OCI-LY1 (cell line): ENCODE measurements around the gene UNC5B.

ENCODE experiments used
- H2AFZ ChIP-seq: fragments of 200-600 bp; sonication (generic), shearing (Covaris generic); 2 replicates; pipeline ENCODE4 v1.6.0; 2014; ENCODE audit warnings: antibody characterized with exemption, mild to moderate bottlenecking, low read length
- H3F3A ChIP-seq: fragments of 200-600 bp; sonication (generic), shearing (Covaris generic); 2 replicates; pipeline ENCODE4 v1.6.0; 2014; ENCODE audit warnings: mild to moderate bottlenecking, antibody characterized with exemption, low read length, moderate library complexity; ENCODE audit not compliant: insufficient read depth
- H3K27ac ChIP-seq: fragments of 200-600 bp; sonication (generic); 2 replicates; pipeline ENCODE4 v1.5.1; 2014; ENCODE audit warnings: low read length, mixed run types, mild to moderate bottlenecking, low read depth; ENCODE audit not compliant: poor library complexity, severe bottlenecking
- H3K27me3 ChIP-seq: fragments of 200-600 bp; sonication (generic); 2 replicates; pipeline ENCODE4 v1.6.0; 2014; ENCODE audit warnings: antibody characterized with exemption, mild to moderate bottlenecking, low read length, moderate library complexity; ENCODE audit not compliant: insufficient read depth
- H3K36me3 ChIP-seq: fragments of 200-600 bp; sonication (generic); 2 replicates; pipeline ENCODE4 v1.6.1; 2014; ENCODE audit warnings: mild to moderate bottlenecking, antibody characterized with exemption, low read length, moderate library complexity, mixed read lengths; ENCODE audit not compliant: insufficient read depth
- H3K4me1 ChIP-seq: fragments of 200-600 bp; sonication (generic); 2 replicates; pipeline ENCODE4 v1.5.1; 2014; ENCODE audit warnings: mild to moderate bottlenecking, low read length, moderate library complexity; ENCODE audit not compliant: insufficient read depth, severe bottlenecking
- H3K4me2 ChIP-seq: fragments of 200-600 bp; sonication (generic), shearing (Covaris generic); 2 replicates; pipeline ENCODE4 v1.6.1; 2014; ENCODE audit warnings: low read length
- H3K4me3 ChIP-seq: fragments of 200-600 bp; sonication (generic); 2 replicates; pipeline ENCODE4 v1.5.1; 2014; ENCODE audit warnings: low read length, low read depth, mild to moderate bottlenecking, mixed read lengths; ENCODE audit not compliant: poor library complexity, severe bottlenecking
- H3K79me2 ChIP-seq: fragments of 200-600 bp; shearing (Covaris generic); 2 replicates; pipeline ENCODE4 v1.6.1; 2016; ENCODE audit warnings: mixed run types, low read length, mixed read lengths; ENCODE audit not compliant: insufficient read depth
- H3K9ac ChIP-seq: fragments of 200-600 bp; sonication (generic), shearing (Covaris generic); 2 replicates; pipeline ENCODE4 v1.6.1; 2014; ENCODE audit warnings: mild to moderate bottlenecking, low read length, mixed read lengths
- H3K9me2 ChIP-seq: fragments of 200-600 bp; sonication (generic), shearing (Covaris generic); 2 replicates; pipeline ENCODE4 v1.6.1; 2014; ENCODE audit warnings: low read depth, mild to moderate bottlenecking, low read length, mixed read lengths
- H3K9me3 ChIP-seq: fragments of 200-600 bp; shearing (Covaris generic); 2 replicates; pipeline ENCODE4 v1.6.1; 2014; ENCODE audit warnings: low read length, mixed read lengths
- H4K20me1 ChIP-seq: fragments of 200-600 bp; sonication (generic), shearing (Covaris generic); 2 replicates; pipeline ENCODE4 v1.6.0; 2016; ENCODE audit warnings: mild to moderate bottlenecking, low read length; ENCODE audit not compliant: insufficient read depth
- EZH2 ChIP-seq: fragments of 200-600 bp; sonication (generic), shearing (Covaris generic); IDR thresholded peaks from 2 replicates; pipeline ENCODE4 v1.8.0; 2017; ENCODE audit warnings: borderline replicate concordance, mixed run types, mild to moderate bottlenecking, antibody characterized with exemption, low read length, moderate library complexity, mixed read lengths
- TF ChIP-seq, protein P1 (sequence below): fragments of 200-600 bp; sonication (generic), shearing (Covaris generic); IDR thresholded peaks from 2 replicates; pipeline ENCODE4 v1.5.1; 2017; ENCODE audit warnings: mild to moderate bottlenecking, antibody characterized with exemption, low read length, moderate library complexity, mixed read lengths

The UNC5B gene

GRCh38 chr10:71266147-71266917 lies 54.0 kb downstream of the UNC5B start:
- H3K4me3 ChIP-seq: no peak overlapping the region
- TF ChIP-seq, protein P1, sequence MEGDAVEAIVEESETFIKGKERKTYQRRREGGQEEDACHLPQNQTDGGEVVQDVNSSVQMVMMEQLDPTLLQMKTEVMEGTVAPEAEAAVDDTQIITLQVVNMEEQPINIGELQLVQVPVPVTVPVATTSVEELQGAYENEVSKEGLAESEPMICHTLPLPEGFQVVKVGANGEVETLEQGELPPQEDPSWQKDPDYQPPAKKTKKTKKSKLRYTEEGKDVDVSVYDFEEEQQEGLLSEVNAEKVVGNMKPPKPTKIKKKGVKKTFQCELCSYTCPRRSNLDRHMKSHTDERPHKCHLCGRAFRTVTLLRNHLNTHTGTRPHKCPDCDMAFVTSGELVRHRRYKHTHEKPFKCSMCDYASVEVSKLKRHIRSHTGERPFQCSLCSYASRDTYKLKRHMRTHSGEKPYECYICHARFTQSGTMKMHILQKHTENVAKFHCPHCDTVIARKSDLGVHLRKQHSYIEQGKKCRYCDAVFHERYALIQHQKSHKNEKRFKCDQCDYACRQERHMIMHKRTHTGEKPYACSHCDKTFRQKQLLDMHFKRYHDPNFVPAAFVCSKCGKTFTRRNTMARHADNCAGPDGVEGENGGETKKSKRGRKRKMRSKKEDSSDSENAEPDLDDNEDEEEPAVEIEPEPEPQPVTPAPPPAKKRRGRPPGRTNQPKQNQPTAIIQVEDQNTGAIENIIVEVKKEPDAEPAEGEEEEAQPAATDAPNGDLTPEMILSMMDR: no peak
- TF ChIP-seq EZH2: no peak
- no peaks in the 10 kb centered on the region for H3K4me1 ChIP-seq
- H3K9ac ChIP-seq: no peak overlapping the region
- no peak overlapping the region for H3K4me2 ChIP-seq
- no peaks in the 10 kb centered on the region for H3K79me2 ChIP-seq
- no peaks in the 10 kb centered on the region for H3F3A ChIP-seq
- no peaks in the 10 kb centered on the region for H3K9me2 ChIP-seq
- H2AFZ ChIP-seq: no peak overlapping the region
- 0 out of 2 replicates have a peak, but pooled peaks cover 6% of the 10 kb centered on the region for H3K27me3 ChIP-seq
- H3K9me3 ChIP-seq: no peaks in the 10 kb centered on the region
- H3K36me3 ChIP-seq: no peaks in the 10 kb centered on the region
- no peaks in the 10 kb centered on the region for H4K20me1 ChIP-seq
- H3K27ac ChIP-seq: no peak overlapping the region

DNA sequence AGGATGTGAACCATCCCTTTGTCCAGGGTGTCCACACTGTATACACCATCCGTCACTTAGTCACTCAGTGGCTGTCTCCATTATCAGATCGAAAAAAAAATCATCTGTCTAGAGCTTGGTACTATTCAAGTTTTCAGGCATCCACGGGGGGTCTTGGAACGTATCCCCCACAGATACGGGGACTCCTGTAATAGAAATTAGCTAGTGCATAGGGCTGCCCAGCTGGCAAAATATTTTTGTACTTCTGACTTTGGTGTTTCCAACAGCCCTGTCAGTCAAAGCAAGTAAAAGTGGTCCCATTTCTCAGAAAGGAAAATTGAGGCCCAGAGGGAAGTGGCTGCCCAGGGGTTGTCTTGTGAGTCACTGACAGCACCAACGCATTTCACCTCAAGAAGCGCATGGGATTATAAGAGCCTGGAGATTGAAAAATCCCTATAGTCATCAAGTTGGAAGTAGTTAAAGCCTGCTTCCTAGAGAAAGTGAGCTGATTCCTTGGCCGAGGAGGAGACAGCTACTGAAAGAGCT lies 54.6 kb downstream of the UNC5B start:
- TF ChIP-seq EZH2: no peak
- TF ChIP-seq, protein P1: no peak
- Histone ChIP-seq H3K9me3 (no peaks in the 10 kb centered on the region), H3K27ac (no peak overlapping the region), H3K4me2 (no peak overlapping the region), H4K20me1 (no peaks in the 10 kb centered on the region), H3K9me2 (no peaks in the 10 kb centered on the region), H3K4me3 (no peak overlapping the region), H3K79me2 (no peaks in the 10 kb centered on the region), H3K4me1 (no peaks in the 10 kb centered on the region), H3F3A (no peaks in the 10 kb centered on the region), H3K27me3 (0 out of 2 replicates have a peak, but pooled peaks cover 6% of the 10 kb centered on the region), H3K36me3 (no peaks in the 10 kb centered on the region), H3K9ac (no peak overlapping the region), H2AFZ (no peak overlapping the region)

GRCh38 chr10:71267508-71268240 lies 55.3 kb downstream of the UNC5B start:
- H4K20me1 ChIP-seq: no peaks in the 10 kb centered on the region
- 0 out of 2 replicates have a peak, but pooled peaks cover 6% of the 10 kb centered on the region for H3K27me3 ChIP-seq
- H3K4me3 ChIP-seq: no peak overlapping the region
- no peaks in the 10 kb centered on the region for H3F3A ChIP-seq
- H3K9ac ChIP-seq: no peak overlapping the region
- H3K9me2 ChIP-seq: no peaks in the 10 kb centered on the region
- H3K79me2 ChIP-seq: no peaks in the 10 kb centered on the region
- no peak overlapping the region for H3K4me2 ChIP-seq
- no peaks in the 10 kb centered on the region for H3K9me3 ChIP-seq
- no peak overlapping the region for H3K27ac ChIP-seq
- no peaks in the 10 kb centered on the region for H3K4me1 ChIP-seq
- no peak overlapping the region for H2AFZ ChIP-seq
- TF ChIP-seq EZH2: no peak
- TF ChIP-seq, protein P1: no peak
- no peaks in the 10 kb centered on the region for H3K36me3 ChIP-seq
